GM19468 (cell line): ENCODE results near the gene ABCA13.
"Not testable (repeated sequence)": the region's sequence is repeated elsewhere in the genome, so short reads cannot be mapped to it uniquely, and the experiment has no call there.

ENCODE experiments used
- ATAC-seq: cut with Tn5 transposase; IDR thresholded peaks from one replicate; pipeline ENCODE4 v1.9.1; 2021; ENCODE audit warnings: mild to moderate bottlenecking, moderate library complexity, moderate number of reproducible peaks; ENCODE audit not compliant: unreplicated experiment; ENCODE audit errors: extremely low read depth

The ABCA13 gene

GRCh38 chr7:48170506-48170905 lies 752 bp upstream of the ABCA13 start:
- no peak for ATAC-seq

GRCh38 chr7:48173313-48173712 lies 2.1 kb downstream of the ABCA13 start:
- ATAC-seq: no peak

GRCh38 chr7:48173756-48174382 lies 2.6 kb downstream of the ABCA13 start:
- ATAC-seq: no peak

- ATAC-seq: no peak
Measured at GRCh38 chr7:48175019-48175418, 3.8 kb downstream of the ABCA13 start.

- no peak for ATAC-seq
Measured at GRCh38 chr7:48176356-48176893, 5.2 kb downstream of the ABCA13 start.

- no peak for ATAC-seq
Measured at GRCh38 chr7:48177271-48177670, 6.0 kb downstream of the ABCA13 start.

- no peak for ATAC-seq
Measured at GRCh38 chr7:48179496-48180030, 8.3 kb downstream of the ABCA13 start.

GRCh38 chr7:48180981-48181380 lies 9.7 kb downstream of the ABCA13 start:
- no peak for ATAC-seq

GRCh38 chr7:48182718-48183369 lies 11.6 kb downstream of the ABCA13 start:
- ATAC-seq: no peak

GRCh38 chr7:48183370-48183743 lies 12.1 kb downstream of the ABCA13 start:
- ATAC-seq: no peak

- ATAC-seq: no peak
Measured at GRCh38 chr7:48183965-48184364, 12.7 kb downstream of the ABCA13 start.

GRCh38 chr7:48188776-48189520 lies 17.7 kb downstream of the ABCA13 start:
- no peak for ATAC-seq

- ATAC-seq: no peak
Measured at GRCh38 chr7:48192996-48193395, 21.7 kb downstream of the ABCA13 start.

- ATAC-seq: no peak
Measured at GRCh38 chr7:48193421-48193820, 22.2 kb downstream of the ABCA13 start.

- ATAC-seq: not testable (repeated sequence)
Measured at GRCh38 chr7:48200946-48201589, 29.8 kb downstream of the ABCA13 start.

GRCh38 chr7:48202916-48203315 lies 31.7 kb downstream of the ABCA13 start:
- not testable (repeated sequence) for ATAC-seq

GRCh38 chr7:48207155-48207675 lies 36.0 kb downstream of the ABCA13 start:
- no peak for ATAC-seq

- no peak for ATAC-seq
Measured at GRCh38 chr7:48209004-48209600, 37.8 kb downstream of the ABCA13 start.

- ATAC-seq: no peak
Measured at GRCh38 chr7:48213226-48213625, 42.0 kb downstream of the ABCA13 start.

GRCh38 chr7:48217266-48217665 lies 46.0 kb downstream of the ABCA13 start:
- no peak for ATAC-seq
